GM13977 (cell line): ENCODE measurements around the gene DHX16.
"Not testable (repeated sequence)": the region's sequence is repeated elsewhere in the genome, so short reads cannot be mapped to it uniquely, and the experiment has no call there.

Experiments
- DNase-seq: peaks from one replicate; pipeline ENCODE4 v3.0.0; 2012; ENCODE audit warnings: low spot score
- in situ Hi-C: fragments of 300-500 bp; cut with MboI; formaldehyde crosslinking; loops from one replicate; pipeline ENCODE4 v1.12.0; 2022; ENCODE audit warnings: low sequenced_read_pairs, low pct_unique_long_range_greater_than_20kb, mixed read lengths, inconsistent platforms; ENCODE audit not compliant: unreplicated experiment
- TF ChIP-seq, protein P1 (sequence below): IDR thresholded peaks from 2 replicates; pipeline ENCODE4 v1.5.1; 2012; ENCODE audit warnings: mild to moderate bottlenecking, control low read depth; ENCODE audit not compliant: insufficient read depth; ENCODE audit errors: extremely low read depth, missing control alignments

The DHX16 gene

DNA sequence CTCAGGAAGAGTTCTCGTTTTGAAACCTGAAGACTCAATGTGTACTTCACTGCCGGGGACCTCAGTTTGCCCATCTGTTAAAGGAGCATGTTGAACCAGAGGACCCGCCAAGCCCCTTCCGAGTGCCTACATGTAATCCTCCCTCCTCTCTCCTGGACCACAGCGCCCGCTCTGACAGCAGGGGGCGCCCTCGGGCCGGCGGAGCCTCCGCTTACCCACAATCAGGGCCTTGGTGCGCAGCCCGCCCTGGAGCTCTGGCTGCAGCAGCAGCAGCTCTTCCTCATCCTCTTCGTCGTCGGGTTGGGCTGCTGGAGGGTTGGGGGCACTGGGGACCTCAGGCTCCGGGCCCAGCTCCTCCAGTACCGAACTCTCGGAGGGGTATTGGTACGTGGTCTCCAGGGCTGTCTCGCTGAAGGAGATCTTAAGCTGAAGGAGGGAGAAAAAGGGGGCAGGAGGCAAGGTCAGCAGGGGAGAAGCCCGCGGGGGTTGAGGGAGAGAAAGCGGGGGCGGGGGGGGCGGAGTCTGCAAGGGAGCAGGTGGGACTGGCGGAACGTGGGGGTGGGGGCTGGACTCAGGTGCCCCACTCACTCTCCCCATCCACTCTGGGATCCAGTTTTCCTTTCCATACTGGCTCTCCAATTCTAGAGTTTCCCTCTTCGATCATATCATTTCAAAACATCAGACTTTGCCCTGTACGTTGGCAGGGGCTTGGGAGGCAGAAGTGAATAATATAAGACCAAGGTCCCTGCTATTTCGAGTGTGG lies 6.3 kb upstream of the DHX16 start:
- in situ Hi-C loops, result no loop called here
- DNase-seq, result peak; percentile 84
- TF ChIP-seq, protein P1, sequence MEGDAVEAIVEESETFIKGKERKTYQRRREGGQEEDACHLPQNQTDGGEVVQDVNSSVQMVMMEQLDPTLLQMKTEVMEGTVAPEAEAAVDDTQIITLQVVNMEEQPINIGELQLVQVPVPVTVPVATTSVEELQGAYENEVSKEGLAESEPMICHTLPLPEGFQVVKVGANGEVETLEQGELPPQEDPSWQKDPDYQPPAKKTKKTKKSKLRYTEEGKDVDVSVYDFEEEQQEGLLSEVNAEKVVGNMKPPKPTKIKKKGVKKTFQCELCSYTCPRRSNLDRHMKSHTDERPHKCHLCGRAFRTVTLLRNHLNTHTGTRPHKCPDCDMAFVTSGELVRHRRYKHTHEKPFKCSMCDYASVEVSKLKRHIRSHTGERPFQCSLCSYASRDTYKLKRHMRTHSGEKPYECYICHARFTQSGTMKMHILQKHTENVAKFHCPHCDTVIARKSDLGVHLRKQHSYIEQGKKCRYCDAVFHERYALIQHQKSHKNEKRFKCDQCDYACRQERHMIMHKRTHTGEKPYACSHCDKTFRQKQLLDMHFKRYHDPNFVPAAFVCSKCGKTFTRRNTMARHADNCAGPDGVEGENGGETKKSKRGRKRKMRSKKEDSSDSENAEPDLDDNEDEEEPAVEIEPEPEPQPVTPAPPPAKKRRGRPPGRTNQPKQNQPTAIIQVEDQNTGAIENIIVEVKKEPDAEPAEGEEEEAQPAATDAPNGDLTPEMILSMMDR, result peak; percentile 99

DNA sequence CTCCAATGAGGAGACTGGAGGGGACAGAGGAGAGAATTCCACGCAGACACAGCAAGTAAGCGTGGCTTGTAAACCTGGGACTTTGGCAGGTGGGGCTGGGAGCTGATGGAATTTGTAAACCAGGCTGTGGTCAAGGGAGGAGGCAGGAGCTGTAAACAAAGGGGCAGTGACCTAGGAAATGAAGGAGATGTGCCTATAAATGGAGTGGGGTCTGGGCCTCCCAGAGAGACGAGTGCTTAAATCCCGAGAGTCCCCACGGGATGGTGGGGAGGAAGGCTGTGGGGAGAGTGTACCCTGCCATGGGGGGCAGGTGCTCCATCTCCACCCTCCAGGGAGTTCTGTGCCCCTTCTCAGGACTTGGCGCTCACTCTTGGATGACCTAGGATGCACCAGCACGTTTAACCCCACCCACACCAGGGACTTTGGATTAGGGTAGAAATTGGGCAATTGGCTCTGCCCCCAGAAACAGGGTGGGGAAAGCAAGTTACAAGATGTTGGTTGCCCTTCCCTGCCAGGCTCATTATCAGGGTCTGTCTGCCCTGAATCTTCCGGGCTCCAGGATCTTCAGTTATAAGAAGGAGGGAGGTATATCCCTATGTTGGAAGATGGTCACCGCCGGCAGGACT lies 4.0 kb upstream of the DHX16 start:
- DNase-seq, result no peak
- in situ Hi-C loops, result no loop called here
- TF ChIP-seq, protein P1, result no peak

DNA sequence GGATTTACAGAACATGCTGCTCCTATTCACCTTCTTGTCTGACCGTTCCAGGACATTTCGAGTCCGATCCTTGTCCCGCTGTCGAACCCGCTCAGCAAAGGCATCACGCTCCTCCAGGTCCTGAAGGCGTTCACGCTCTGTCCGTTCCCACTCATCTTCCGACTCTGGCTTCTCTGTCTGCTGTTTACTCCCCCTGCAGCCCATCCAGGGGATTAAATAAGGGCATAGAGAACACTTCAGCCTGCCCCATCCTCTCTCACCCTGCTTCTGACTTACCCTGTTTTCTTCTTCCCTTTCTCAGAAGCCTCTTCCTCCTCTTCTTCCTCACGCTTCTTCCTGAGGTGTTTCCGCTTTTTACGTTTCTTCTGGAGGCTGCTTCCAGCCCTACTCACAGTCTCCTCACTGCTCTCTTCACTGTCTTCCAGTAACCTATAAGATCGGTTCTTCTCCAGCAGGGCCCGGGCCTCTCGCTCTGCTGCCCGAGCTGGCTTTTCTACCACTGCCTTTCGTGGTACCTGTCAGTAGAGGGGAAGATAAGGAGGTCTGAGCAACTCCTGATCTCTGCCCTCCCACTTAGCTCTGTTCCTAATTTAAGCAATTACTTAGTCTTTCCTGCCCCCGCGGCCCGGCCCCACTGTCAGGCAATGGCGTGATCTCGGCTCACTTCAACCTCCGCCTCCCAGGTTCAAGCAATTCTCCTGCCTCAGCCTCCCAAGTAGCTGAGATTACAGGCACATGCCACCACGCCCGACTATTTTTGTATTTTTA lies 1.9 kb downstream of the DHX16 start:
- in situ Hi-C loops, result no loop called here
- DNase-seq, result no peak
- TF ChIP-seq, protein P1, result no peak

DNA sequence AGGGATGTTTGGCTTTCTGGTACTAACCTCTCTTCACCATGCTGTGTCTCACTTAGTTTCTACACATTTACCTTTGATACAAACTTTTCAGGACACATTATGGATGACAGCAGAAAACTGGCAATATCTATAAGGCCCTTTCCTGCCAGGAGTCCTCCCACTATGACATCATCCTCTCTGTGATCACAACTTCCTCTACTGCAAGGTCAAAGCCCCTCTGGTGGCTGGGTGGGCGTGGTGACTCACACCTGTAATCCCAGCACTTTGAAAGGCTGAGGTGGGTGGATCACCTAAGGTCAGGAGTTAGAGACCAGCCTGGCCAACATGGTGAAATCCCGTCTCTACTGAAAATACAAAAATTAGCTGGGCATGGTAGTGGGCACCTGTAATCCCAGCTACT lies 6.5 kb downstream of the DHX16 start:
- DNase-seq, in situ Hi-C loops: not testable (repeated sequence)

DNA sequence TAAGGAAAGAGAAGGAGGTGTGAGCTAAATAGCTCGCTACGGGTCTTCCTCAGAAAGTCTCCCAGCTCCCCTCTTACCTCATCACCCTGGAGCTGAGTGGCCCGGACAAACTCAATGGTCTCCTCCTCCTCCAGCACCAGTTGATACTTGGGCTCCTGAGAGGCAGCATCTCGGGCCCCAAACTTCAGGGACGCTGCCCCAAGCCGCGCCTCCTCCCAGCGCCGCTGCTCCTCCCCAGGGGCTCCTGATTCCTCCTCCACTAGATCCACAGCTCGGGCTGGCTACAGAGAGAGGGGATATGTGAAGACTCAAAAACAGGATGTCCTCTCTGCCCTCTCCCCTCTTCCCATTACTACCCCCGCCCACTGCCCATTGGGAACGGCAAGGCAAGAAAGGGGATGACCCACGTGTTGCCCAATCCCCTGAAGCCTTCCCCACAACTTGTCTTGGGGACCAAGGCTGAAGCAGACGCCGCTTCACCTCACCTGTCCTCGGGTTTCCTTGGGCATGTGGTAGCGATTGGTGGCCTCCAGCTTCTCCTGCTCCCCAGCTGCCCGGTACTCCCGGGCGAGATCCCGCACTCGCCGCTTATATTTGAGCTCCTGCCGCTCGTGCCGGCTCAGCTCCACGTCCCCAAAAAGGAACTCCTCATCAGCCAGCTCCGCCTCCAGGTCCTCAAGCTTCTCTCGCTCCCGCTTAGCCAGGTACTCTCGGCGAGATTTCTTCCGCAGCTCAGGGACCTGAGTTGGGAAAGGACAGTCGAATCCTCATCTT lies 7.6 kb downstream of the DHX16 start:
- DNase-seq, result no peak
- TF ChIP-seq, protein P1, result no peak
- in situ Hi-C loops, result no loop called here

DNA sequence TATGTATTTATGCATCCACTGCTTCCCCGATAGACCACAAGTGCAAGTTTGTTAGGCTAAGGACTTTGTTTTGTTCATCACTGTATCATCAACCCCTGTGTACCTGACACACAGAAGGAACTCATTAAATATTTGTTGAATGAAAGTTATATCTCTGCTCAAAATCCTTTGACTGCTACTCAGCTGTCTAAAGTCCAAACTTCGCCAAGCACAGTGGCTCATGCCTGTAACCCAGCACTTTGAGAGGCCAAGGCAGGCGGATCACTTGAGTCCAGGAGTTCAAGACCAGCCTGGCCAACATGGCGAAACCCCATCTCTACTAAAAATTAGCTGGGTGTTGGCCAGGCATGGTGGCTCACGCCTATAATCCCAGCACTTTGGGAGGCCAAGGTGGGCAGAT lies 14.9 kb downstream of the DHX16 start:
- DNase-seq, in situ Hi-C loops: not testable (repeated sequence)

DNA sequence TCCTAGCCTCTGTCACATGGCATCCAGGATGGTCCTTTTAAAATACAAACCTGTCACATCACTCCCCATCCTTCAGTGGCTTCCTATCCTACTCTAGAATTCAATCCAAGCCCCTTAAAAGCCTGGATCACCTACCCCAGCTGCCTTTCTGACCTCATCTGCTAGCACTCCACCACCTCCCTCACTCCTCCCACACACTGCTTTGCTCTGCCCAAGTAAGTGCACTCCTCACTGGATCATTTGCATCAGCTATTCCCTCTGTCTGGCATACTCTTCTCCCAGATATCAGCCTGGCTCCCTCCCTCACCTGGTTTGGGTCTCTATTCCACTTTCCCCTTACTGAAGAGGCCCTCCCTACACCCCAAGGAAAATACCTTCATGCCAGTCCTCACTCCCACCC lies 15.4 kb downstream of the DHX16 start:
- TF ChIP-seq, protein P1, result no peak

More for the DNA sequence above, 15.4 kb downstream of the DHX16 start:
- DNase-seq, result no peak
- in situ Hi-C loops, result no loop called here
